ENCODE results near the gene POLR3C. TPM values are rescaled to one million over a fixed set of nuclear protein-coding genes. Genes with fewer than 3 reads are reported as not detected.

POLR3C gene
- total RNA-seq, 2 experiments from 2014 or later: 29.7 to 32.1 TPM

GRCh38 chr1:145886390-145886789, 62.4 kb downstream of the POLR3C start:
- Mint-ChIP-seq H3K36me3 (ENCODE audit: low read depth) (no peaks in the 10 kb centered on the region), H3K9me3 (no peaks in the 10 kb centered on the region), H3K4me1 (peaks cover 17% of the 10 kb centered on the region), H3K27me3 (peaks cover 30% of the 10 kb centered on the region), H3K4me3 (peak overlapping the region; percentile 75), H3K27ac (no peak overlapping the region)
- no peak for DNase-seq
- ChIA-PET POLR2A (interaction anchor here (0.9 to 2.1 kb wide), 3 partner anchors 27 to 78 kb away, joined by 3 to 11 read pairs (median 7); partner anchors contain the start of genes ANKRD34A, PIAS3 and POLR3GL), CTCF (interaction anchor here (0.7 to 10.0 kb wide), 6 partner anchors 13 to 147 kb away, joined by 3 to 58 read pairs (median 4); partner anchors contain the start of genes ITGA10, LIX1L and NUDT17)

- Mint-ChIP-seq H3K27ac (no peak overlapping the region), H3K4me3 (peak overlapping the region; percentile 46), H3K4me1 (peaks cover 17% of the 10 kb centered on the region), H3K36me3 (ENCODE audit: low read depth) (no peaks in the 10 kb centered on the region), H3K9me3 (no peaks in the 10 kb centered on the region), H3K27me3 (peaks cover 30% of the 10 kb centered on the region)
- DNase-seq: no peak
- ChIA-PET CTCF (interaction anchor here (0.7 to 10.0 kb wide), 6 partner anchors 13 to 146 kb away, joined by 3 to 58 read pairs (median 4); partner anchors contain the start of genes ITGA10, LIX1L and NUDT17), POLR2A (interaction anchor here (1.7 to 2.1 kb wide), 2 partner anchors 27 to 78 kb away, joined by 7 to 11 read pairs; partner anchors contain the start of genes ANKRD34A, PIAS3 and POLR3GL)
Measured at GRCh38 chr1:145886816-145887215, 62.8 kb downstream of the POLR3C start.

- ChIA-PET CTCF (interaction anchor here (10.0 kb wide), 1 partner anchor 41 kb away, joined by 58 read pairs; the partner anchor contains the start of gene NUDT17), POLR2A (no interaction called here)
- Mint-ChIP-seq H3K4me1 (peaks cover 17% of the 10 kb centered on the region), H3K27me3 (peaks cover 28% of the 10 kb centered on the region), H3K9me3 (no peaks in the 10 kb centered on the region), H3K36me3 (ENCODE audit: low read depth) (no peaks in the 10 kb centered on the region), H3K27ac (no peak overlapping the region), H3K4me3 (no peak overlapping the region)
- no peak for DNase-seq
Measured at GRCh38 chr1:145887631-145888030, 63.6 kb downstream of the POLR3C start.

- no peak for DNase-seq
- CTCF ChIA-PET: interaction anchor here (0.6 to 1.0 kb wide), 3 partner anchors 9 to 125 kb away, joined by 3 to 6 read pairs (median 3); no protein-coding TSS in a partner anchor
- no peak overlapping the region for H3K4me3 Mint-ChIP-seq
- no peaks in the 10 kb centered on the region for H3K36me3 Mint-ChIP-seq (ENCODE audit: low read depth)
- POLR2A ChIA-PET: no interaction called here
- peaks cover 15% of the 10 kb centered on the region for H3K4me1 Mint-ChIP-seq
- H3K27ac Mint-ChIP-seq: no peak overlapping the region
- peaks cover 11% of the 10 kb centered on the region for H3K27me3 Mint-ChIP-seq
- no peaks in the 10 kb centered on the region for H3K9me3 Mint-ChIP-seq
Measured at GRCh38 chr1:145889722-145890121, 65.7 kb downstream of the POLR3C start.

- H3K27ac Mint-ChIP-seq: no peak overlapping the region
- no peaks in the 10 kb centered on the region for H3K9me3 Mint-ChIP-seq
- peaks cover 3% of the 10 kb centered on the region for H3K27me3 Mint-ChIP-seq
- ChIA-PET POLR2A (interaction anchor here (0.6 to 2.4 kb wide), 7 partner anchors 16 to 88 kb away, joined by 3 to 11 read pairs (median 4); partner anchors contain the start of genes ANKRD34A, ITGA10, NUDT17 and PIAS3), CTCF (interaction anchor here (0.8 to 2.5 kb wide), 20 partner anchors 9 to 141 kb away, joined by 3 to 16 read pairs (median 5); partner anchors contain the start of genes ANKRD34A, HJV, ITGA10 and NUDT17)
- peaks cover 4% of the 10 kb centered on the region for H3K4me1 Mint-ChIP-seq
- DNase-seq: no peak
- H3K36me3 Mint-ChIP-seq (ENCODE audit: low read depth): no peaks in the 10 kb centered on the region
- H3K4me3 Mint-ChIP-seq: no peak overlapping the region
Measured at GRCh38 chr1:145891143-145891542, 67.1 kb downstream of the POLR3C start.

- Mint-ChIP-seq H3K9me3 (no peaks in the 10 kb centered on the region), H3K4me1 (peaks cover under 1% of the 10 kb centered on the region), H3K27me3 (peaks cover 2% of the 10 kb centered on the region), H3K27ac (no peak overlapping the region), H3K4me3 (no peak overlapping the region), H3K36me3 (ENCODE audit: low read depth) (no peaks in the 10 kb centered on the region)
- peak; percentile 66 for DNase-seq
- CTCF ChIA-PET: interaction anchor here (0.8 to 2.5 kb wide), 22 partner anchors 9 to 160 kb away, joined by 3 to 16 read pairs (median 5); partner anchors contain the start of genes ANKRD34A, HJV, ITGA10 and NUDT17
- POLR2A ChIA-PET: interaction anchor here (0.6 to 2.4 kb wide), 10 partner anchors 11 to 87 kb away, joined by 3 to 11 read pairs (median 4); partner anchors contain the start of genes ANKRD34A, ITGA10, NUDT17 and PIAS3
Measured at GRCh38 chr1:145891587-145892485, 67.8 kb downstream of the POLR3C start.

- Mint-ChIP-seq H3K36me3 (ENCODE audit: low read depth) (no peaks in the 10 kb centered on the region), H3K27me3 (peaks cover 2% of the 10 kb centered on the region), H3K27ac (no peak overlapping the region), H3K9me3 (no peaks in the 10 kb centered on the region), H3K4me3 (no peak overlapping the region), H3K4me1 (no peaks in the 10 kb centered on the region)
- no peak for DNase-seq
- POLR2A ChIA-PET: interaction anchor here (0.6 to 2.4 kb wide), 7 partner anchors 12 to 87 kb away, joined by 3 to 11 read pairs (median 4); partner anchors contain the start of genes ANKRD34A, ITGA10, NUDT17 and PIAS3
- CTCF ChIA-PET: interaction anchor here (0.9 to 2.5 kb wide), 14 partner anchors 10 to 159 kb away, joined by 3 to 16 read pairs (median 6); partner anchors contain the start of genes ANKRD34A, NUDT17, PIAS3 and POLR3GL
Measured at GRCh38 chr1:145892486-145893087, 68.6 kb downstream of the POLR3C start.

GRCh38 chr1:145893306-145894055, 69.5 kb downstream of the POLR3C start:
- no peak for DNase-seq
- H3K27ac Mint-ChIP-seq: no peak overlapping the region
- H3K4me1 Mint-ChIP-seq: no peaks in the 10 kb centered on the region
- H3K9me3 Mint-ChIP-seq: no peaks in the 10 kb centered on the region
- H3K27me3 Mint-ChIP-seq: no peaks in the 10 kb centered on the region
- H3K36me3 Mint-ChIP-seq (ENCODE audit: low read depth): no peaks in the 10 kb centered on the region
- no peak overlapping the region for H3K4me3 Mint-ChIP-seq
- ChIA-PET CTCF (interaction anchor here (0.7 to 2.5 kb wide), 7 partner anchors 8 to 119 kb away, joined by 3 to 16 read pairs (median 6); partner anchors contain the start of genes ANKRD34A, ANKRD35, NUDT17 and PIAS3), POLR2A (interaction anchor here (2.4 kb wide), 1 partner anchor 86 kb away, joined by 11 read pairs; no protein-coding TSS in a partner anchor)

Other genes with a start within 250 kb of the POLR3C start
- gene GPR89A, start 216.2 kb upstream of the POLR3C start, total RNA-seq: 10 to 100 TPM; 25.6 to 31.9 TPM
- under 1 TPM in 1 of 2 experiments, not detected in 1; 0.60 TPM for gene PDZK1, start 116.8 kb upstream of the POLR3C start, total RNA-seq
- not detected for gene CD160, start 104.7 kb upstream of the POLR3C start, total RNA-seq
- gene RNF115, start 105 bp upstream of the POLR3C start, total RNA-seq: 10 to 100 TPM; 12.9 to 13.1 TPM
- gene NUDT17, start 21.4 kb downstream of the POLR3C start, total RNA-seq: 1 to 10 TPM; 2.5 to 2.7 TPM
- gene PIAS3, start 34.9 kb downstream of the POLR3C start, total RNA-seq: 10 to 100 TPM; 21.2 to 21.7 TPM
- under 1 TPM; 0.33 to 0.35 TPM for gene ANKRD35, start 61.7 kb downstream of the POLR3C start, total RNA-seq
- 1 to 10 TPM in 1 of 2 experiments, under 1 TPM in 1; 0.98 to 1.1 TPM for gene ITGA10, start 85.8 kb downstream of the POLR3C start, total RNA-seq
- gene PEX11B, start 94.5 kb downstream of the POLR3C start, total RNA-seq: 10 to 100 TPM; 29.0 to 33.2 TPM
- 100 to 1,000 TPM; 168 to 174 TPM for gene RBM8A, start 103.3 kb downstream of the POLR3C start, total RNA-seq
- 10 to 100 TPM; 50.3 to 51.0 TPM for gene LIX1L, start 133.8 kb downstream of the POLR3C start, total RNA-seq
- 1 to 10 TPM; 2.9 to 3.7 TPM for gene ANKRD34A, start 140.4 kb downstream of the POLR3C start, total RNA-seq
- gene POLR3GL, start 140.5 kb downstream of the POLR3C start, total RNA-seq: 10 to 100 TPM; 32.4 to 33.7 TPM
- gene TXNIP, start 172.4 kb downstream of the POLR3C start, total RNA-seq: 100 to 1,000 TPM; 397 to 407 TPM
- gene HJV, start 197.5 kb downstream of the POLR3C start, total RNA-seq: not detected

All from activated CD4-positive, alpha-beta memory T cell treated with anti-CD3 and anti-CD28 coated beads, Interleukin-2, amount 10 ng/mL, durations not matched to agents 7 days and 5 days (primary cell).